ENCODE results near the gene ZFAND3. TPM values are rescaled to one million over a fixed set of nuclear protein-coding genes. Genes with fewer than 3 reads are reported as not detected.

The ZFAND3 gene
- total and polyA plus RNA-seq, 2 experiments from 2014 or later = 16.9 to 28.2 TPM

- Histone ChIP-seq H3K27ac (ENCODE audit: low read depth) (no peak overlapping the region), H3K27me3 (ENCODE audit: insufficient read depth) (no peaks in the 10 kb centered on the region), H3K4me2 (0 out of 2 replicates have a peak overlapping the region, but pooled peaks have one; percentile 33), H3K4me3 (no peak overlapping the region), H3F3A (replicated peaks; ENCODE audit: low read depth) (no peaks in the 10 kb centered on the region), H4K20me1 (replicated peaks; ENCODE audit: insufficient read depth) (no peaks in the 10 kb centered on the region; the same call in 1 of the 2 replicates), H3K79me2 (replicated peaks; ENCODE audit: insufficient read depth) (no peaks in the 10 kb centered on the region), H3K36me3 (ENCODE audit: insufficient read depth) (no peaks in the 10 kb centered on the region), H3K9me2 (ENCODE audit: insufficient read depth) (no peaks in the 10 kb centered on the region; the same call in 1 of the 2 replicates), H3K4me1 (ENCODE audit: insufficient read depth) (peaks cover 17% of the 10 kb centered on the region), H2AFZ (no peak overlapping the region)
- no peaks in the 10 kb centered on the region; the same call in 2 of the 3 replicates for H3K9me3 Mint-ChIP-seq
- TF ChIP-seq EZH2phosphoT487 (IDR thresholded peaks at IDR 0.05; ENCODE audit: unreplicated experiment) (no peak), STAT1 (IDR thresholded peaks at IDR 0.05; ENCODE audit: unreplicated experiment) (no peak), ZNF462 (CRISPR knock-in tag; IDR thresholded peaks at IDR 0.05) (no peak), REST (IDR thresholded peaks at IDR 0.05; ENCODE audit: unreplicated experiment) (no peak), EZH2 (IDR thresholded peaks at IDR 0.05; ENCODE audit: low read depth, unreplicated experiment) (no peak), JUNB (IDR thresholded peaks at IDR 0.05; ENCODE audit: unreplicated experiment) (no peak), ETS1 (IDR thresholded peaks at IDR 0.05) (no peak)
- DNase-seq (ENCODE audit: low spot score) (no peak), ATAC-seq (no peak)
- H3K4me1 Mint-ChIP-seq = peaks cover 29% of the 10 kb centered on the region
- peaks cover 11% of the 10 kb centered on the region for H3K36me3 Mint-ChIP-seq (ENCODE audit: low read depth)
- peaks cover 4% of the 10 kb centered on the region for H3K27me3 Mint-ChIP-seq (ENCODE audit: insufficient read depth, low read depth, poor library complexity)
- H3K27ac Mint-ChIP-seq = no peak overlapping the region
- no peak overlapping the region for H3K4me3 Mint-ChIP-seq
These were observed 299.4 kb downstream of the ZFAND3 start for GRCh38 chr6:38118791-38119365.

All from GM23338 (cell line).